ENCODE measurements around the gene ADGRG7. TPM values are rescaled to one million over a fixed set of nuclear protein-coding genes. Genes with fewer than 3 reads are reported as not detected.

Gene ADGRG7
- total and polyA plus RNA-seq, 2 of the 13 experiments (the other 11 are each of a cell fraction or from before 2014, with no cell fraction given): not detected

DNA sequence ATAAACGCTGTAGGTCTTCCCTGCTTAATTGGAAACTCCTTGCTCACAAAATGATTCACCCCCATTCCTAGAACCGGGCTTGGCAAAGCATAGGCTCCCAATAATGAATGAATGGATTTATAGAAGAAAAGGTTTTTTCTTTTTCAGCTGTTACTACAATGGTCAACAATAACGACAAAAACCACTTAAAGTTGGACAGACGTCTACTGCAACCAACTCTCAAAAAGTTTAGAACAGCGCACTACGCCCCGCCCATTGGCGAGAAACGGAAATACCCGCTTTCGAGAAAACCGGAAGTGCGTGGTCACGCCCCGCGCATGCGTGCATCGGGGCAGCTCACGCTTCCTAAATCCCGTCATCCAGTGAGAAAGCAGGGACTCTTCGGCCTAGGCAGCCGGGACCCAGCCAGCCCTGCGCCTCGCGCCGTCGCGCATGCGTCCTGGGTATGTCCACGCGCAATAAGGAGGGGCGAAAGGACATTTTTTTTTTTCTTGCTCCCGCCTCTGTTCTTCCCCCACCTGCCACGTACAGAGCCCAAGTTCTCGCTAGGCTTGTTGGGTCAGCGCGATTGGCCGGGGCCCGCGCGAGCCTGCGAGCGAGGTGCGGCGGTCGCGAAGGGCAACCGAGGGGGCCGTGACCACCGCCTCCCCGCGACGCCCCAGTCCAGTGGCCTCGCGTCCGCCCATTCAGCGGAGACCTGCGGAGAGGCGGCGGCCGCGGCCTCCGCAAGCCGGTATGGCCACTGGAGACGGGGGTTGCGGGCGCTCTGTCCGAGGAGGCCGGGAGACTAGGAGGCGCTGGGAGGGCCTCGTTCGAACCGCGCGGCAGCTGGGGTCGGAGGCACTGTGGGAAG, 99.8 kb downstream of the ADGRG7 start, which contains the start of gene TFG (continued):
- TF ChIP-seq HOXD1 (CRISPR knock-in tag; IDR thresholded peaks at IDR 0.05) (no peak), HIVEP1 (CRISPR knock-in tag; IDR thresholded peaks at IDR 0.05) (peak; percentile 22; the same call in 1 of the 2 replicates), SYNCRIP (IDR thresholded peaks at IDR 0.05; ENCODE audit: insufficient read depth, low read depth, low read length) (no peak), HMG20B (CRISPR knock-in tag; conservative IDR thresholded peaks at IDR 0.05) (0 out of 2 replicates have a peak, but pooled peaks have one; percentile 10), RARA (CRISPR knock-in tag; IDR thresholded peaks at IDR 0.05) (no peak), LCORL (IDR thresholded peaks at IDR 0.05) (peak; percentile 94), LCORL (CRISPR knock-in tag; IDR thresholded peaks at IDR 0.05) (peak; percentile 39), ZNF496 (CRISPR knock-in tag; IDR thresholded peaks at IDR 0.05; ENCODE audit: insufficient replicate concordance) (no peak), NCOA5 (CRISPR knock-in tag; IDR thresholded peaks at IDR 0.05) (no peak), NFIB (CRISPR knock-in tag; IDR thresholded peaks at IDR 0.05; ENCODE audit: borderline replicate concordance) (no peak), NFRKB (IDR thresholded peaks at IDR 0.05) (no peak), PHF5A (CRISPR knock-in tag; IDR thresholded peaks at IDR 0.05; ENCODE audit: low read depth, unreplicated experiment) (no peak), BCL6 (CRISPR knock-in tag; IDR thresholded peaks at IDR 0.05) (peak; percentile 83), ZNF20 (CRISPR knock-in tag; IDR thresholded peaks at IDR 0.05) (0 out of 2 replicates have a peak, but pooled peaks have one; percentile 19), TOE1 (CRISPR knock-in tag; IDR thresholded peaks at IDR 0.05) (peak; percentile 71; the same call in 1 of the 2 replicates), ZNF570 (CRISPR knock-in tag; IDR thresholded peaks at IDR 0.05; ENCODE audit: borderline replicate concordance) (no peak), TCF7L2 (IDR thresholded peaks at IDR 0.05; ENCODE audit: low read depth, low read length) (no peak), CBX1 (IDR thresholded peaks at IDR 0.05; ENCODE audit: low read depth) (peak; percentile 70), ZSCAN30 (CRISPR knock-in tag; IDR thresholded peaks at IDR 0.05) (no peak), SRSF1 (optimal IDR thresholded peaks at IDR 0.05; ENCODE audit: low read depth, low read length) (no peak), ZFAT (CRISPR knock-in tag; conservative IDR thresholded peaks at IDR 0.05) (no peak), ZNF263 (CRISPR knock-in tag; IDR thresholded peaks at IDR 0.05) (peak; percentile 60; the same call in 1 of the 2 replicates), ISL2 (CRISPR knock-in tag; IDR thresholded peaks at IDR 0.05) (no peak), SMARCE1 (IDR thresholded peaks at IDR 0.05; ENCODE audit: borderline replicate concordance) (no peak)
- TF ChIP-seq, protein P1, sequence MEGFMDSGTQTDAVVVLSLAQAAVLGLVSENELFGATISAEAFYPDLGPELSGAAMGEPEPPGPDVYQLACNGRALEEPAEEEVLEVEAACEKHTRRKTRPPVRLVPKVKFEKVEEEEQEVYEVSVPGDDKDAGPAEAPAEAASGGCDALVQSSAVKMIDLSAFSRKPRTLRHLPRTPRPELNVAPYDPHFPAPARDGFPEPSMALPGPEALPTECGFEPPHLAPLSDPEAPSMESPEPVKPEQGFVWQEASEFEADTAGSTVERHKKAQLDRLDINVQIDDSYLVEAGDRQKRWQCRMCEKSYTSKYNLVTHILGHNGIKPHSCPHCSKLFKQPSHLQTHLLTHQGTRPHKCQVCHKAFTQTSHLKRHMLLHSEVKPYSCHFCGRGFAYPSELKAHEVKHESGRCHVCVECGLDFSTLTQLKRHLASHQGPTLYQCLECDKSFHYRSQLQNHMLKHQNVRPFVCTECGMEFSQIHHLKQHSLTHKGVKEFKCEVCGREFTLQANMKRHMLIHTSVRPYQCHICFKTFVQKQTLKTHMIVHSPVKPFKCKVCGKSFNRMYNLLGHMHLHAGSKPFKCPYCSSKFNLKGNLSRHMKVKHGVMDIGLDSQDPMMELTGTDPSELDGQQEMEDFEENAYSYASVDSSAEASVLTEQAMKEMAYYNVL (CRISPR knock-in tag; IDR thresholded peaks at IDR 0.05; ENCODE audit: borderline replicate concordance): no peak
- TF ChIP-seq, protein P2, sequence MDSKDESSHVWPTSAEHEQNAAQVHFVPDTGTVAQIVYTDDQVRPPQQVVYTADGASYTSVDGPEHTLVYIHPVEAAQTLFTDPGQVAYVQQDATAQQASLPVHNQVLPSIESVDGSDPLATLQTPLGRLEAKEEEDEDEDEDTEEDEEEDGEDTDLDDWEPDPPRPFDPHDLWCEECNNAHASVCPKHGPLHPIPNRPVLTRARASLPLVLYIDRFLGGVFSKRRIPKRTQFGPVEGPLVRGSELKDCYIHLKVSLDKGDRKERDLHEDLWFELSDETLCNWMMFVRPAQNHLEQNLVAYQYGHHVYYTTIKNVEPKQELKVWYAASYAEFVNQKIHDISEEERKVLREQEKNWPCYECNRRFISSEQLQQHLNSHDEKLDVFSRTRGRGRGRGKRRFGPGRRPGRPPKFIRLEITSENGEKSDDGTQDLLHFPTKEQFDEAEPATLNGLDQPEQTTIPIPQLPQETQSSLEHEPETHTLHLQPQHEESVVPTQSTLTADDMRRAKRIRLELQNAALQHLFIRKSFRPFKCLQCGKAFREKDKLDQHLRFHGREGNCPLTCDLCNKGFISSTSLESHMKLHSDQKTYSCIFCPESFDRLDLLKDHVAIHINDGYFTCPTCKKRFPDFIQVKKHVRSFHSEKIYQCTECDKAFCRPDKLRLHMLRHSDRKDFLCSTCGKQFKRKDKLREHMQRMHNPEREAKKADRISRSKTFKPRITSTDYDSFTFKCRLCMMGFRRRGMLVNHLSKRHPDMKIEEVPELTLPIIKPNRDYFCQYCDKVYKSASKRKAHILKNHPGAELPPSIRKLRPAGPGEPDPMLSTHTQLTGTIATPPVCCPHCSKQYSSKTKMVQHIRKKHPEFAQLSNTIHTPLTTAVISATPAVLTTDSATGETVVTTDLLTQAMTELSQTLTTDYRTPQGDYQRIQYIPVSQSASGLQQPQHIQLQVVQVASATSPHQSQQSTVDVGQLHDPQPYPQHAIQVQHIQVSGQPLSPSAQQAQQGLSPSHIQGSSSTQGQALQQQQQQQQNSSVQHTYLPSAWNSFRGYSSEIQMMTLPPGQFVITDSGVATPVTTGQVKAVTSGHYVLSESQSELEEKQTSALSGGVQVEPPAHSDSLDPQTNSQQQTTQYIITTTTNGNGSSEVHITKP (CRISPR knock-in tag; IDR thresholded peaks at IDR 0.05; ENCODE audit: low read depth): no peak
